Globus pallidus (tissue), 1 donor: Measurements from ENCODE around the gene TBC1D16.

Experiments
- DNase-seq: peaks from one replicate; pipeline ENCODE4 v3.0.0-alpha.2; 2015; ENCODE audit warnings: low spot score

The TBC1D16 gene

DNA sequence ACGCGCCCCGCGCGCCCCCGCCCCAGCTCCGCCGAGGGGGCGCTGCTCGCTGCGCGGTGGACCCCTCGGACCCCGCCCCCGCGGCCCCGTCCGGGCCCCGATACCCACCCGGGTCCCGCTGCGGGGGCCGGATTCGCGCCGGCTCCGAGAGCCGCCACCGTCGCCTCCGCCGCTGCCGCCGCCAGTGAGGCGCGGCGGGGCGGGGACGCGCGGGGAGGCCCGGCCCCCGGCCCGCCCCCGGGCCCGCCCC is at the start of gene TBC1D16:
TSS of gene TBC1D16 (minus strand) at position 186 of the 250 bp plus-strand sequence. CDS start 22,325 bp downstream, outside the sequence.
- DNase-seq: no peak

GRCh38 chr17:80084773-80085172 is 49.1 kb upstream of the TBC1D16 start:
- no peak for DNase-seq

GRCh38 chr17:80083136-80083661 is 47.5 kb upstream of the TBC1D16 start:
- DNase-seq: no peak

- DNase-seq: peak; percentile 62
Observed at GRCh38 chr17:80082403-80083135, 46.9 kb upstream of the TBC1D16 start.

- no peak for DNase-seq
Observed at GRCh38 chr17:80081596-80081995, 45.9 kb upstream of the TBC1D16 start.

- no peak for DNase-seq
Observed at GRCh38 chr17:80080081-80080480, 44.4 kb upstream of the TBC1D16 start.

GRCh38 chr17:80072410-80072809 is 36.7 kb upstream of the TBC1D16 start:
- no peak for DNase-seq

GRCh38 chr17:80071116-80071841 is 35.6 kb upstream of the TBC1D16 start:
- DNase-seq: peak; percentile 57

DNA sequence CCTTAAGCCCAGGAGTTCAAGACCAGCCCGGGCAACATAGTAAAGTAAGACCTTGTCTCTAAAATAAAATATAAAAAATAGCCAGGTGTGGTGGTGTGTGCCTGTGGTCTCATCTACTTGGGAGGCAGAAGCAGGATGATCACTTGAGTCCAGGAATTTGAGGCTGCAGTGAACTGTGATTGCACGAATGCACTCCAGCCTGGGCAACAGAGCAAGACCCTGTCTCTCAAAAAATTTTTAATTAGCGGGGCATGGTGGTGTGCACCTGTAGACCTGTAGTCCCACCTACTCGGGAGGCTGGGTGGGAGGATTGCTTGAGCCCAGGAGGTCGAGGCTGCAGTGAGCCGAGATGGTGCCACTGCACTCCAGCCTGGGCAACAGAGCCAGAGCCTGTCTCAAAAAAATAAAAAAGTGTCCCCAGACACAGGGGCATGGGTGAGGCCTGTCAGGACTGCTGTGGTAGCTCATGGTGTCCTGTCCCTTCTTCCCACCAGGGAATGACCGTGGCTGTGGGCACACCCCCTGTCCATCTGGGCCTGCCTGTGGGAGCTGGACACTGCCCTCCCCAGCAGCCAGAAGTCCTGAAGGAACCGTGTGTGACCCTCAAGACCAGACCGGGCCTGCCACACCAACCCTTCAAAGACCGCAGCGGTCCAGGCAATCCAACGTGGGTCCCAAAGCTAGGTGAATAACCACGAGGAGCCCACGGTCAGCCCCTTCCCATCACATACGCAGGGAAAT is 34.9 kb upstream of the TBC1D16 start:
- no peak for DNase-seq

GRCh38 chr17:80068301-80069222 is 32.9 kb upstream of the TBC1D16 start:
- DNase-seq: no peak

DNA sequence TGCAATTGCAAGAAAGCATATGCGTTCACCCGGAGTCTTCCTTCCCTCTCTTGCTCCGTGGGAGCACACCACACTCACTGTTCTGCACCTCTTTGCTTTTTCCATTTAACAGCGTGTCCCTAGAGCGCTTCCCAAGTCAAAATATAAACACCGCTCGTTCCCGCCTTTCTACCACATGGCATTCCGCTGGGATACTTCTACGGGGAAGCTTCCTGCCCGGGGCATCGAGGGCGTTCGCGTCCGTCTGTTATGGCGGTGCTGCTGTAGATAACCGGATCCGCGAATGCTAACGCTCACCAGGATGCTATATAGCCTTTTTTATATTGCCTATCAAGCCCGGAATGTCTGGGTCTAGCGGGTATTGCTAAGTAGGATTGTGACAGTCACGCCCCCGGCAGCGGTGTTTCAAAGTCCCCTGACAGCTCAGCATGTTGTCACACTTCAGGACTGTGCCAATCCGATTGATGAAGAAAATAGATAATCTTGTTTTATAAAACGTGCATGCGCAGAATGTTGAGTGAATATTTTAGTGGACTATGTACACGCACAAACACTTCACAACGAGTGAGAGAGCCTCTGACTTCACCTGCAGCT is 31.8 kb upstream of the TBC1D16 start:
- DNase-seq: no peak

GRCh38 chr17:80065478-80066170 is 30.0 kb upstream of the TBC1D16 start:
- DNase-seq: no peak

- no peak for DNase-seq
Observed at GRCh38 chr17:80064696-80065095, 29.0 kb upstream of the TBC1D16 start.

GRCh38 chr17:80063830-80064585 is 28.3 kb upstream of the TBC1D16 start:
- peak; percentile 16 for DNase-seq

GRCh38 chr17:80061421-80061820 is 25.7 kb upstream of the TBC1D16 start:
- DNase-seq: no peak

- DNase-seq: no peak
Observed at GRCh38 chr17:80060644-80061043, 25.0 kb upstream of the TBC1D16 start.

DNA sequence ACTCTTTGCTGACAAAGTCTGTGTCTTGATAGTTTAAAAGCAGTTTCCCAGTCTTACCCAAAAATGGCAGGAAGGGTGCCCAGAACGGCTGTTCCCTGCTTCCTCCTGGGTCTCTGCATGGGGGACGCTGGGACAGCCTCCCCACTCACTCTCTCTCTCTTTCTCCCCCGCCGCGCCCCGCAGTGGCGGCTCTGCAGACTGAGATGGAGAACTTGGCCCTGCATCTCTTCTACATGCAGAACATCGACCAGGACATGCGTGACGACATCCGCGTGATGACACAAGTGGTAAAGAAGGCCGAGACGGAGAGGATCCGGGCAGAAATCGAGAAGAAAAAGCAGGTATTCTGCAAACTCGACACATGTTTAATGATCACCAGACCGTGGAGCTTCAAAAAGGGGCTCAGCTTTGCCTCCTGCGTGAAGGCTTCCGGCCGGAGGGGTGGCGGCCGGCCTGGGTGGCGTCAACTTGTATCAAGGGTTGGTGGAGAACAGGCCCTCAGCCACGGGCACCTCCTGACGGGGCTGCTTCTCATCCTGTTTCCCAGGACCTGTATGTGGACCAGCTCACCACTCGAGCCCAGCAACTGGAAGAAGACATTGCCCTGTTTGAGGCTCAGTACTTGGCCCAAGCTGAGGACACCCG is 22.8 kb upstream of the TBC1D16 start:
- no peak for DNase-seq

- DNase-seq: no peak
Observed at GRCh38 chr17:80055597-80055996, 19.9 kb upstream of the TBC1D16 start.

DNA sequence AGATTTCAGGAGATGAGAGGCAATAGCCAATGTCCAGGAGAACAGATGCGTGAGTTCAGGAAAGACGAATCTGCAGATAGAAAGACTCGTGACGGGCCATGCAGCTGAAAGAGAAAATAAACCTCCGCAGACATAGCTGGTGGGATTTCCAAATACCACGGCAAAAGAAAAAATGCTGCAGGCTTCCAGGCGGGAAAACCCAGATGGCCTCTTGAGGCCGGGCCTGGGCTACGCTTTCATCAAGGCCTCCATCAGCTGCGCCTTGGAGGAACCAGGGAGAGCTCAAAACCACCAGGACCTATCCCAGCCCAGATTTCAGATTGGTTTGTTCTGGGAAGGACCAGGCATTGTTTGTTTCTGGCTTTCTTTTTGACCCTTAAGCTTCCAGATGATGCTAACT is 17.4 kb upstream of the TBC1D16 start:
- DNase-seq: no peak
